HCT116 (cell line): ENCODE measurements around the gene DYNLT4. TPM values are rescaled to one million over a fixed set of nuclear protein-coding genes. Genes with fewer than 3 reads are reported as not detected.

Source experiments
- ATAC-seq: fragments of 200-7000 bp; cut with Tn5 transposase; 2 replicates; pipeline ENCODE4 v1.9.1; 2020; ENCODE audit warnings: mild to moderate bottlenecking, moderate library complexity
- BruUV-seq: library from RNA; stranded (reverse); fragments of 400-500 nt; replicated peaks from 2 replicates; lab custom pipeline; 2021; lab: Mats Ljungman, UMichigan
- CTCF ChIA-PET: fragments of 300-600 bp; sonication (Branson Sonifier 250); formaldehyde crosslinking; loops from one replicate; lab custom pipeline; 2021; ENCODE audit warnings: antibody characterized with exemption; lab: Charles Lee
- POLR2A ChIA-PET: fragments of 300-600, 350-600 bp; sonication (Branson Sonifier 250); formaldehyde crosslinking; loops from one replicate; lab custom pipeline; 2021; ENCODE audit warnings: antibody characterized with exemption; lab: Charles Lee
- RAD21 ChIA-PET, 2 experiments: fragments of 300-600 bp; sonication (Branson Sonifier 250); formaldehyde crosslinking; loops; one replicate each; lab custom pipeline; 2023; ENCODE audit warnings: low total read pairs in 2 of 2; ENCODE audit not compliant: uncharacterized antibody in 2 of 2, unreplicated experiment in 2 of 2, low non-redundant PET in 1 of 2; lab: Charles Lee
- DNase-seq: peaks from one replicate; pipeline ENCODE4 v3.0.0-alpha.2; 2010; ENCODE audit warnings: low read depth, low spot score
- H2AFZ ChIP-seq: fragments of 200-600 bp; shearing (Covaris generic), sonication (generic); 2 replicates; pipeline ENCODE4 v1.6.1; 2017; ENCODE audit warnings: low read depth, mixed run types, mixed read lengths, antibody characterized with exemption, low read length; ENCODE audit not compliant: poor library complexity, severe bottlenecking
- H3K27ac ChIP-seq: 2 replicates; pipeline ENCODE4 v1.5.1; 2012; ENCODE audit warnings: low read depth, low read length
- H3K27me3 ChIP-seq: fragments of 200-600 bp; sonication (generic); 2 replicates; pipeline ENCODE4 v1.6.1; 2016; ENCODE audit warnings: mixed run types, low read length, mixed read lengths; ENCODE audit not compliant: insufficient read depth
- H3K36me3 ChIP-seq, 2 experiments: fragments of 200-500 bp in 1 of 2; fragments of 200-600 bp in 1 of 2; sonication (Bioruptor generic) in 1 of 2; sonication (generic) in 1 of 2; 2 replicates each; pipeline versions ENCODE4 v1.5.1 to v1.6.1; 2014 to 2016; ENCODE audit warnings: low read length in 2 of 2, inconsistent platforms in 1 of 2, mixed read lengths in 1 of 2, mixed run types in 1 of 2; ENCODE audit not compliant: insufficient read depth in 2 of 2, control insufficient read depth in 1 of 2
- H3K4me1 ChIP-seq, 2 experiments: fragments of 200-600 bp in 1 of 2; sonication (generic) in 1 of 2; 2 replicates each; pipeline versions ENCODE4 v1.5.1 to v1.6.1; 2012 to 2017; ENCODE audit warnings: low read length in 2 of 2, inconsistent platforms in 1 of 2, mild to moderate bottlenecking in 1 of 2, mixed read lengths in 1 of 2, mixed run types in 1 of 2, moderate library complexity in 1 of 2; ENCODE audit not compliant: insufficient read depth in 2 of 2, control insufficient read depth in 1 of 2
- H3K4me2 ChIP-seq: fragments of 200-600 bp; sonication (generic); 2 replicates; pipeline ENCODE4 v1.6.1; 2017; ENCODE audit warnings: mixed run types, low read length, mixed read lengths
- H3K4me3 ChIP-seq, 2 experiments: fragments of 200-600 bp in 1 of 2; sonication (generic) in 1 of 2; replicated peaks in 1 of 2; 2 replicates each; pipeline ENCODE4 v1.5.1; 2011 to 2016; ENCODE audit warnings: low read length in 2 of 2, control low read depth in 1 of 2, low read depth in 1 of 2, mild to moderate bottlenecking in 1 of 2, mixed read lengths in 1 of 2, mixed run types in 1 of 2
- H3K79me2 ChIP-seq: fragments of 200-600 bp; sonication (generic); 2 replicates; pipeline ENCODE4 v1.6.1; 2017; ENCODE audit warnings: mild to moderate bottlenecking, mixed run types, low read length, moderate library complexity, mixed read lengths; ENCODE audit not compliant: insufficient read depth
- H3K9ac ChIP-seq: fragments of 200-600 bp; sonication (generic); 2 replicates; pipeline ENCODE4 v1.6.1; 2016; ENCODE audit warnings: low read length, mixed read lengths
- H3K9me2 ChIP-seq: fragments of 200-600 bp; sonication (generic), shearing (Covaris generic); 2 replicates; pipeline ENCODE4 v1.6.1; 2017; ENCODE audit warnings: mixed run types, mild to moderate bottlenecking, moderate library complexity; ENCODE audit not compliant: insufficient read depth
- H3K9me3 ChIP-seq, 2 experiments: fragments of 200-500 bp in 1 of 2; fragments of 200-600 bp in 1 of 2; sonication (Bioruptor generic) in 1 of 2; sonication (generic) in 1 of 2; 2 replicates each; pipeline ENCODE4 v1.6.1; 2014 to 2017; ENCODE audit warnings: low read length in 2 of 2, mixed read lengths in 2 of 2, inconsistent platforms in 1 of 2, low read depth in 1 of 2, mild to moderate bottlenecking in 1 of 2, mixed run types in 1 of 2, moderate library complexity in 1 of 2; ENCODE audit not compliant: control insufficient read depth in 1 of 2, insufficient read depth in 1 of 2
- H4K20me1 ChIP-seq: fragments of 200-600 bp; sonication (generic), shearing (Covaris generic); 2 replicates; pipeline ENCODE4 v1.6.1; 2017; ENCODE audit warnings: mixed run types, mild to moderate bottlenecking, moderate library complexity; ENCODE audit not compliant: insufficient read depth
- CBX3 ChIP-seq: IDR thresholded peaks from 2 replicates; pipeline ENCODE4 v1.6.1; 2012; ENCODE audit warnings: low read depth
- ELF1 ChIP-seq: IDR thresholded peaks from 2 replicates; pipeline ENCODE4 v1.6.1; 2012; ENCODE audit warnings: low read depth, borderline replicate concordance
- EZH2 ChIP-seq: fragments of 200-600 bp; sonication (generic); IDR thresholded peaks from 2 replicates; pipeline ENCODE4 v1.6.1; 2017; ENCODE audit warnings: antibody characterized with exemption, mixed run types
- EZH2phosphoT487 ChIP-seq: fragments of 200-600 bp; IDR thresholded peaks from 2 replicates; pipeline ENCODE4 v1.6.1; 2018; ENCODE audit warnings: antibody characterized with exemption, borderline replicate concordance
- FOSL1 ChIP-seq: IDR thresholded peaks from 2 replicates; pipeline ENCODE4 v1.6.1; 2012; ENCODE audit warnings: low read depth
- JUND ChIP-seq: IDR thresholded peaks from 2 replicates; pipeline ENCODE4 v1.6.1; 2012
- POLR2A ChIP-seq: IDR thresholded peaks from 2 replicates; pipeline ENCODE4 v1.7.0; 2011; ENCODE audit warnings: borderline replicate concordance; ENCODE audit not compliant: insufficient read depth, insufficient read length; ENCODE audit errors: extremely low read depth
- POLR2AphosphoS5 ChIP-seq: IDR thresholded peaks from 2 replicates; pipeline ENCODE4 v1.6.1; 2011; ENCODE audit warnings: mild to moderate bottlenecking, low read depth, low read length, moderate library complexity
- RAD21 ChIP-seq: IDR thresholded peaks from 2 replicates; pipeline ENCODE4 v1.6.1; 2012; ENCODE audit warnings: low read depth, mild to moderate bottlenecking
- SIN3A ChIP-seq: IDR thresholded peaks from 2 replicates; pipeline ENCODE4 v1.6.1; 2012; ENCODE audit warnings: low read depth
- SP1 ChIP-seq: IDR thresholded peaks from 2 replicates; pipeline ENCODE4 v1.6.1; 2012; ENCODE audit warnings: low read depth
- TCF7L2 ChIP-seq: IDR thresholded peaks from 2 replicates; pipeline ENCODE4 v1.7.0; 2011; ENCODE audit warnings: borderline replicate concordance, inconsistent platforms; ENCODE audit not compliant: insufficient read depth, insufficient read length; ENCODE audit errors: extremely low read depth
- YY1 ChIP-seq: IDR thresholded peaks from 2 replicates; pipeline ENCODE4 v1.6.1; 2011; ENCODE audit warnings: low read length, low read depth, moderate library complexity, mild to moderate bottlenecking; ENCODE audit not compliant: insufficient replicate concordance; ENCODE audit errors: extremely low read depth
- ZFX ChIP-seq: fragments of 450-650 bp; IDR thresholded peaks from 2 replicates; pipeline ENCODE4 v1.6.1; 2017
- ZNF274 ChIP-seq: fragments of 200-500 bp; sonication (Bioruptor generic); IDR thresholded peaks from 2 replicates; pipeline ENCODE4 v1.6.1; 2014; ENCODE audit warnings: mild to moderate bottlenecking, low read depth, low read length, inconsistent platforms
- intact Hi-C: fragments of 100-400 bp; cut with micrococcal nuclease; formaldehyde crosslinking; loops from 2 replicates; pipeline ENCODE4 v1.10.0; 2022
- total RNA-seq: library from RNA; stranded (reverse); gene quantifications from one replicate; pipeline ENCODE4 v1.2.1, GENCODE V29; 2021; ENCODE audit not compliant: unreplicated experiment
- TF ChIP-seq, protein P1 (sequence below): IDR thresholded peaks from 2 replicates; pipeline ENCODE4 v1.6.1; 2012
- TF ChIP-seq, protein P2 (sequence below): IDR thresholded peaks from 2 replicates; pipeline ENCODE4 v1.6.1; 2012; ENCODE audit warnings: low read depth
- TF ChIP-seq, protein P3 (sequence below): IDR thresholded peaks from 2 replicates; pipeline ENCODE4 v1.6.1; 2012

Gene DYNLT4
- total RNA-seq, 1 experiment from 2014 or later, result 0.96 TPM

DNA sequence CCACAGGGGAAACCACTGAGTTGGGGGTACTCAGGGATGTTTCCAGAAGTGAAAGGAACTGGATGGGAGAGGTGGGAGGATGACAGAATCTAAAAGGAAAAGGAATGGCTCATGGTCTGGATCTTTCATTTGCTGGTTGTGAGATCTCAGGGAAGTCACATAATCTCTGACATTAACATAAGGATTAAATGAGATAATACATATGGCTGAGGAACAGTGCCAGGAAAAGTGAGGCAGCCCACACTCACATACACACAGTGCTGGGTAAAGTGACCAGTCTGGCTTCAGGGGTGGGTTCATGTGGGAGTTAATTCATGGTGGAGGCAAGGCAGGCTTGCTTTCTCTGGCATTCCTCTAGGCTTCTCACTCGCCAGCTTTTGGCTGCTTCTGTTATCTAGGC lies 39.8 kb upstream of the DYNLT4 start:
- no peak for TF ChIP-seq YY1
- TF ChIP-seq POLR2A, result no peak
- TF ChIP-seq ZNF274, result no peak
- TF ChIP-seq, protein P1, sequence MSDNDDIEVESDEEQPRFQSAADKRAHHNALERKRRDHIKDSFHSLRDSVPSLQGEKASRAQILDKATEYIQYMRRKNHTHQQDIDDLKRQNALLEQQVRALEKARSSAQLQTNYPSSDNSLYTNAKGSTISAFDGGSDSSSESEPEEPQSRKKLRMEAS, result no peak
- no peak for TF ChIP-seq SIN3A
- TF ChIP-seq EZH2phosphoT487, result no peak
- TF ChIP-seq POLR2AphosphoS5, result no peak
- no peak for TF ChIP-seq EZH2
- no peak for TF ChIP-seq RAD21
- no peak for TF ChIP-seq CBX3
- TF ChIP-seq, protein P2, sequence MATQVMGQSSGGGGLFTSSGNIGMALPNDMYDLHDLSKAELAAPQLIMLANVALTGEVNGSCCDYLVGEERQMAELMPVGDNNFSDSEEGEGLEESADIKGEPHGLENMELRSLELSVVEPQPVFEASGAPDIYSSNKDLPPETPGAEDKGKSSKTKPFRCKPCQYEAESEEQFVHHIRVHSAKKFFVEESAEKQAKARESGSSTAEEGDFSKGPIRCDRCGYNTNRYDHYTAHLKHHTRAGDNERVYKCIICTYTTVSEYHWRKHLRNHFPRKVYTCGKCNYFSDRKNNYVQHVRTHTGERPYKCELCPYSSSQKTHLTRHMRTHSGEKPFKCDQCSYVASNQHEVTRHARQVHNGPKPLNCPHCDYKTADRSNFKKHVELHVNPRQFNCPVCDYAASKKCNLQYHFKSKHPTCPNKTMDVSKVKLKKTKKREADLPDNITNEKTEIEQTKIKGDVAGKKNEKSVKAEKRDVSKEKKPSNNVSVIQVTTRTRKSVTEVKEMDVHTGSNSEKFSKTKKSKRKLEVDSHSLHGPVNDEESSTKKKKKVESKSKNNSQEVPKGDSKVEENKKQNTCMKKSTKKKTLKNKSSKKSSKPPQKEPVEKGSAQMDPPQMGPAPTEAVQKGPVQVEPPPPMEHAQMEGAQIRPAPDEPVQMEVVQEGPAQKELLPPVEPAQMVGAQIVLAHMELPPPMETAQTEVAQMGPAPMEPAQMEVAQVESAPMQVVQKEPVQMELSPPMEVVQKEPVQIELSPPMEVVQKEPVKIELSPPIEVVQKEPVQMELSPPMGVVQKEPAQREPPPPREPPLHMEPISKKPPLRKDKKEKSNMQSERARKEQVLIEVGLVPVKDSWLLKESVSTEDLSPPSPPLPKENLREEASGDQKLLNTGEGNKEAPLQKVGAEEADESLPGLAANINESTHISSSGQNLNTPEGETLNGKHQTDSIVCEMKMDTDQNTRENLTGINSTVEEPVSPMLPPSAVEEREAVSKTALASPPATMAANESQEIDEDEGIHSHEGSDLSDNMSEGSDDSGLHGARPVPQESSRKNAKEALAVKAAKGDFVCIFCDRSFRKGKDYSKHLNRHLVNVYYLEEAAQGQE, result no peak
- TF ChIP-seq, protein P3, sequence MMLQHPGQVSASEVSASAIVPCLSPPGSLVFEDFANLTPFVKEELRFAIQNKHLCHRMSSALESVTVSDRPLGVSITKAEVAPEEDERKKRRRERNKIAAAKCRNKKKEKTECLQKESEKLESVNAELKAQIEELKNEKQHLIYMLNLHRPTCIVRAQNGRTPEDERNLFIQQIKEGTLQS, result no peak
- no peak for TF ChIP-seq FOSL1
- TF ChIP-seq JUND, result no peak
- no peak for TF ChIP-seq ZFX
- no peak for TF ChIP-seq TCF7L2
- TF ChIP-seq SP1, result no peak
- TF ChIP-seq ELF1, result no peak
- H3K79me2 ChIP-seq, result no peaks in the 10 kb centered on the region
- H3K27me3 ChIP-seq, result no peaks in the 10 kb centered on the region
- H3K4me2 ChIP-seq, result no peak overlapping the region
- DNase-seq, result no peak
- no peaks in the 10 kb centered on the region for H3K36me3 ChIP-seq
- H2AFZ ChIP-seq, result no peak overlapping the region
- H4K20me1 ChIP-seq, result no peaks in the 10 kb centered on the region
- intact Hi-C loops, result no loop called here
- BruUV-seq, result no TSS peak
- RAD21 ChIA-PET, result no interaction called here
- CTCF ChIA-PET, result no interaction called here
- POLR2A ChIA-PET, result no interaction called here
- no peaks in the 10 kb centered on the region for H3K4me1 ChIP-seq
- ATAC-seq, result no peak
- no peaks in the 10 kb centered on the region for H3K9me3 ChIP-seq
- H3K9ac ChIP-seq, result no peak overlapping the region
- H3K27ac ChIP-seq, result no peak overlapping the region
- no peaks in the 10 kb centered on the region for H3K9me2 ChIP-seq
- H3K4me3 ChIP-seq, result no peak overlapping the region
